ENCODE results near the gene PCYT1A.

- TF ChIP-seq CTCF (IDR thresholded peaks at IDR 0.05; ENCODE audit: low read length) (no peak), EZH2phosphoT487 (IDR thresholded peaks at IDR 0.05; ENCODE audit: low read length) (no peak)
These were observed 66.5 kb downstream of the PCYT1A start for GRCh38 chr3:196220991-196221390.

All from MM.1S (cell line).